HG03575 (cell line): ENCODE results near the gene AFF1.

Source experiments
- ATAC-seq: cut with Tn5 transposase; IDR thresholded peaks from one replicate; pipeline ENCODE4 v1.9.1; 2021; ENCODE audit not compliant: unreplicated experiment, insufficient number of reproducible peaks, low FRiP score; ENCODE audit errors: extremely low read depth

The AFF1 gene

DNA sequence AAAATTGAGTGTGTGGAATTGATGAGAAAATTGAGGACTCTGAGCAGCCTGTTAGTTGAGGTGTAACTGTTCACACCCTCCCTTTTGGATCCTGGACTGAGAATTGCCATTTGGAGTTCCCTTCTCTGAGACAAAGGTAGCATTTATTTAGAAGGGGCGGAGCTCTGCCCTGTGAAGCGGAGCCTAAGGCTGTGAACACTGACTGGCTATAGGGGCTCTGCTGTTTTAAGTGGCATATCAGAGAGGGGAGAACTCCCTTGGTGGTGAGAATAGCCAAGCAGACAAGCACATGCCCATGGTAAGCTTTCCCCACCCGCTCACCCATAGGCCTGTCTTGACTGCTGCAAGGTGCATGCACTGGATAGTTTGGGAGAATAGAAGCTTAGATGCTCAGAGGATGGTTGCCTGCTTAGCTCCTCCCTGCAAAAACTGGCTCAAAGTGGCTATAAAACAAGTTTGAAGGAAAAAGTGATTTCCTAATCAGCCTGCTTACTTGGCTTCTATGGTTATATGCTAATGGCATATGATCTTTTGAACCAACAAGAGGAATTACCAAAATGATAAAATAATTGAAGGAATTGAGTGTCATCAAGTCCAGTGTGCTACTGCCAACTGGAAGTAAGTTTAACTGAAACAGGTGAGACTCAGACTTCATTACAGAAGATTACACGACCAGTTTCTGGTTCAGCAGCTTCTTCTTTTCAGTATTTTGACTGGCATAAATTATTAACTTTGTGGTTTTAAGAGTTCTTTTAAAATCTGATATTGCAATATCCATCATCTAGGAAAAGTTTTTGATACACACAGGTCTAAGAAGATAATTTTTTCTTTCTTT lies 108.4 kb downstream of the AFF1 start:
- no peak for ATAC-seq

DNA sequence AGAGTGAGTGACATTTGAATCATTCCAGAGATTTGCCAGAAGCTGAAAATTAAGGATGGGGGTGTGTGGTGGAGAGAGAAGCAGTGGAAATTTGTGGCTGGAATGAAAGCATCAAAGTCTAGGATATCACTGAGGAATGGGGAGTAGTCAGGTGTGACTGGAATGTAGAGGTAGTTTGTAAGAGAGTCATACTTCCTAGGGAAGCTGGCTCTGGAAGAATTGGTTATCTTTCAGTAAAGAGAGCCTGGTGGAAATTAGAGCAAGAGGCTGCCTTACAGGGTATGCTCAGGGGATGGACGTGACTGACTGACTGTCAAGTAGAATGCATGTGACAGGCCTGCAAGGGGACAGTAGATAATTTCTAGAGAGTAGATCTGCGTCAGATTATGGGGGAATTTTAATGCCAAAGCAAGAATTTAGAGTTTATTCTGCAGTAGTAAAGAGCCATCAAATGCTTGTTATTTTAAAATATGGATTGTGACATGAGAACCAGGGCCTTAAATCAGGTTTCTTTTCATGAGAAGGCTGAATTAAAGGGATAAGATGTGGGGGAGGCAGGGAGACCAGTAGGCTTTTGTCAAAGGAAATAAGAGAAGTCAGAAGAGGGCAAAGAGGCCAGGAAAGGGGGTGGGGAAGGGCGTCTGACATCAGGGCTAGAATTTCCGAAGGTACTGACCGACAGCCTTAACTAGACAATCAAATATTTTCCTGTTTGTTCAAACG lies 109.9 kb downstream of the AFF1 start:
- ATAC-seq = no peak

DNA sequence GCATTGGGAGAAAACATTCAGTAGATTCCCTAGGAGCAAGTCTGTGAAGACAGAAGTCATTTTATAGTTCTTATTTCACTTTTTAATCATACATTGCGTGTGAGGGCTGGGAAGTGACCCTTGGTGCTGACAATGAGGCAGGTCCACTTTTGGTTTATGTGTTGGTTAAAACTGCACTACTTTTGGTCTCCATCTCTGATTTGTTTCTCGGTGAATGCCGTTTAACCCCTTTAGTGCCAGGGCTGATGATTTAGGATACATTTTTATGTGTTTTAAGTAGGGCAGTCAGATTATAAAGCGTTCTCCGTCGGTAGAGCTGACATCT lies 110.4 kb downstream of the AFF1 start:
- no peak for ATAC-seq

DNA sequence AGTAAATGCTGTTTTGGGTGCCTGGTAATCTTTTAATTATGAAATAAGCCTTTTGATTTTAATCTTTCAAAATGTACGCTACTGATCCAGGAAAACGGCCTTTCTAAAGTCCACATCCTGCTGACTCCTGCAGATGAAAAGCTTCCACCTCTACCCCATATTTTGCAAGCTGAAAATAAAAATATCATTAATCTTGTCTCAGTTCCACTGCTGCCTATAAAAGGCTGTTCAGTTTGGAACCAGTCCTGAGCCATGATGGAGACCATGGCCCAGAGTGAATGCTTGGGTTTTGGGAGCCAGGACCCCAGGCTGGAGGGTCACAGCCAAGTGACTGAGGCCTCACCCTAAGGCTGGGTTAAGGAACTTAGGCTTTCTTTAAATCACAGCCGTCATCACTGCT lies 110.8 kb downstream of the AFF1 start:
- ATAC-seq = no peak

DNA sequence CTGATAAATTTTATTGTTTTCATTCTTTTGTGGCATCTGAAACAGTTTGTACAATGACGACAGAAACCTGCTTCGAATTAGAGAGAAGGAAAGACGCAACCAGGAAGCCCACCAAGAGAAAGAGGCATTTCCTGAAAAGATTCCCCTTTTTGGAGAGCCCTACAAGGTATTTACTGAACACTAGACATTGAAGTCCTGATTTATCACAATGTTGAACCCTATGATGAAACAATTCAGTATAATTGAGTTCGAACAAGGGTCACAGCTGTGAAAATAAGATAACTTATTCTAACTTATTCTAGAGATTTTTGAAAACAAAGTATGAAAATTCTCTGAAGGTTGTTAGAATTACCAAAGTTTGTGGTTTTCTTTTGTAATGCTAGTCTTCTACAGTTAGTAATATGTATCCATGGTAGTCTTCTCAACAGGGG lies 111.3 kb downstream of the AFF1 start:
- ATAC-seq = no peak

DNA sequence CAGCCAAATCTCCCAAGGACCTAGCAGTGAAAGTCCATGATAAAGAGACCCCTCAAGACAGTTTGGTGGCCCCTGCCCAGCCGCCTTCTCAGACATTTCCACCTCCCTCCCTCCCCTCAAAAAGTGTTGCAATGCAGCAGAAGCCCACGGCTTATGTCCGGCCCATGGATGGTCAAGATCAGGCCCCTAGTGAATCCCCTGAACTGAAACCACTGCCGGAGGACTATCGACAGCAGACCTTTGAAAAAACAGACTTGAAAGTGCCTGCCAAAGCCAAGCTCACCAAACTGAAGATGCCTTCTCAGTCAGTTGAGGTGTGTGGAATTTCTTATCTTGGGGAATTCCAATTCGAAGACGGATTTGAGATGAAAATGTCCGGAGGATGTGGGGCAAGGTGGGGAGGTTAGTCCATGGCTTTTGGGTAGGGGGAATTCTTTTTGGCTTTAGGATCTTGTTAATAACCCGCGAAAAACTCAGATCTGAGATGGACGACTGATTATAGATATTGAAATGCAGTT lies 112.5 kb downstream of the AFF1 start:
- ATAC-seq = no peak

DNA sequence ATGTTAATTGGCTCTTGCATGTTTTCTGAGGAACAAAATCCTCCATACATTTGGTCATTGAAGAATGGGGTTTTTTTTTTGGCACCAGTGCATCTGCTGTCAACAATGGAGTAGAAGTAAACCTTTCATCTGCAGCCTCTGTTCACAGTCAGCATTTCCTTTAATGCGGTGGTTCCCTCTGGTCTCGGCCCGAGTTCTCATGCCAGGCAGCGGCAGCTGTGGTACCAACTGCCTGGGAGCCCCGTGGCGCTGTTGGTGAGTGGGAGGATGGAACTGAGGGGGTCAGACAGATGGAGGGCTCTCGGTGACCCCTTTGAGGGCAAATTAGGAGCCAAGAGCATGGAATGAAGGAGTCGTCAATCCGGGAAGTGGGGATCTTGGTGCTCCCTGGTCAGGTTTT lies 114.7 kb downstream of the AFF1 start:
- no peak for ATAC-seq

DNA sequence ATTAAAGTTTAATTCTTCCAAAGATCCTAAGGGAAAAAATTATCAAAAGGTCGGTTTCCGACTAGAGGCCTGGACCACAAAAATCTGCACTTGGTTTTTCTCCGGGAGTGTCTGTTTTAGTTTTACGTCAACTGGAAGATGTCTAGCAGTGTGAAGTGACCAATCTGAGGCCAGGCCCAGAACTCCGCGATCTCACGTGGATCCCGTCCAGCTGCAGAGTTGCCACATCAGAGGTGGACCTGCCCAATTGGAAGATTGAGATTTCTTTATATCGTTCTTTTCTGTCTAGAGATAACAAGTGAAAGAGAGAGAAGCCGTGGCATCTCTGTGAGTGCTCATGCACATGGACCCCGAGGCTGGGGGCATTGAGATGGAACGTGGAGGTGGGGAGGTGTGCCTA lies 115.8 kb downstream of the AFF1 start:
- no peak for ATAC-seq

DNA sequence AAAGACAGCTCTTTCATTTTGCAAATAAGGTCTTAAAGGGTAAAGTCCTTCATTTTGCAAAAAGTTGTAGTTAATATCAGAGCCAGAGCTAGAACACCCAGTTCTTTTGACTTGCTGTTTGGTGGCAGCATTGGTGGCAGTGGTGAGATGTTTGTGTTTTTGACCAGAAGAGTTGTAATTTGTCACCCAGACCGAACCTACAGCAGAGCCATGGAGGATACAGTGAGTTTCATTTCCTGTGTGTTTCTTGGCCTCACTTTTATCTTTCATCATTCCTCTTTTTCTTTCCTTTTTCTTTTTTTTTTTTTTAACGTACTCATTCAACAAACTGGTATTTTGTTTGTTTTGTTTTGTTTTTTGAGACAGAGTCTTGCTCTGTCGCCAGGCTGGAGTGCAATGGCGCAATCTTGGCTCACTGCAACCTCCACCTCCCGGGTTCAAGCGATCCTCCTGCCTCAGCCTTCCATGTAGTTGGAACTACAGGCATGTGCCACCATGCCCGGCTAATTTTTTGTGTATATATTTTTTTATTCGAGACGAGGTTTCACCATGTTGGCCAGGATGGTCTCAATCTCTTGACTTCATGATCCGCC lies 116.4 kb downstream of the AFF1 start:
- no peak for ATAC-seq

DNA sequence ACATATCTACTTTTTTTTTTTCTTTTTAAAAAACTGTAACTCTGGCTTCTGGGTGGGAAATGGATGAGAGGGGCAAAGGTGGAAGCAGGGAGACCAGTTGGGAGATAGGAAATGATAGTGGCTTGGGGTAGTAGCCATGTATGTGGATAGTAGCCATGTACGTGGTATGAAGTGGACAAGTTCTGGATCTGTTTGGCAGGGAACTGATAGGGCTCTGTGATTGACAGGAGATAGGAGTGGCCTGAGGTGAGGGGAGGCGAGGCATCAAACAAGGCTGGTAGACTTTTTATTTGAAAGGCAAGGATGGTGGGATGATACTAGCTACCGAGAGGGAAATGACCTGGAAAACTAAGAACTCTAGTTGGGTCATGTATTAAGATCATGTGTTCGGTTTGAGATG lies 117.8 kb downstream of the AFF1 start:
- no peak for ATAC-seq

DNA sequence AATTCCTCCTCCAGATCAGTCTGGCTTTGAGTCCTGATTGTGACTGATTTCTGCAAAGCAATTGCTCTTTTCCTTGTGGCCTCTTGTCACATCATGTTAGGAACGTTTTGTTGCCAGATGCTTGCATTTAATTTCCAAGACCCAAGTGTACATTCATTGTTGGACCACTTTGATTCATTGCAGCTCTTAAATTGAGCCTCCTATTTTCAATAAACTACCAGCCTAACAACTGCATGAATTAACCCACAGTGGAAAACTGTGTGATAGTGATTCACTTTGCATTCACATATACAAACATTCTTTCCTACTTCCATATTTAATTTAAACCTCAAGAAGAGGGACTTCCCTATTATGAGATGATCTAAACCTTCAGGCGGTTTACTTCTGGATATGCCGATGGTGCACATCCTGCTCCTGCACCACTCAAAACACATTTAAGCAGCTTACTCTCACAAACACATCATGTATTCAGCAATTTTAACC lies 118.4 kb downstream of the AFF1 start:
- no peak for ATAC-seq

DNA sequence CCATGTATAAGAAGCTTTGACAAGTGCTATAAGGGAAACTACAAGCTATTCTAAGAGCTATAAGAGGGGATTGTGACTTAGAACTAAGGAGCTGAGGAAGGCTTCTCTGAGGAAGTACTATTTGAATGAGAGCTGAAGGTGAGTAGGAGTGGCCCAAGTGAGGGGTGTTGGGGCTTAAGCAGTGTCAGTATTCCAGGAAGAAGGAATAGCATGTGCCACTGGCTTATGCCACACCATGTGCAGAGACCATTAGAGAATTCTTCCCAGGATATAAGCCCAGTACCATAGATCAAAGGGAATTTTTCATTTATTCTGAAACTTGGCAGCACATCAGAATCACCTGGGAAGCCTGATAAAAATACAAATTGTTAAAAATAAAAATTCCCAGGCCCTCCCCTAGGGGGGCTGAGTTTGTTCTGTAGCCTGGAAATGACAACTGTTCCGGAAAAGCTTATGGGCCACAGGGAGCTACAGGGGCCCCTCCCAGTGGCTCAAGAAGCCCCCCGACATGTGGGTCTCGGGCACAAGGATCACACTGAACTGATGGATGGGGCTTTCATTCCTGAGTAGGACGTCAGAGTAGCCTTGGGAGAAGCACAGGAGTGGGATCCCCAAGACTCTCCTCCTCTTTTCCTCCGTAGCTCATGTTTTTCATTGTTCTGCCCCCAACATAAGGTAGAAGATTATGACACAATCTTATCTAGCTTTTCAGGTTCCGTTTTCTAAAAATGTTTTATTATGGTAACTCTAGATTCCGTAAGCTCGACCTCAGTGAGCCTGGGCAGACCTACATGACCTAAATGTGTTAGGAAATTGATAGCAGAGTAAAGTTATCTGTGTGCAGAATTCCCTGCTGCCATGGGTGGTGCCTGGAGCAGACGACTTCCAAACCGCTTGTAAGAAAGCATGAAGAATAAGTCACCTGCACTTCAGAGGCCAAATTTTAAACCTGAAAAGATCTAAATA lies 119.3 kb downstream of the AFF1 start:
- no peak for ATAC-seq

DNA sequence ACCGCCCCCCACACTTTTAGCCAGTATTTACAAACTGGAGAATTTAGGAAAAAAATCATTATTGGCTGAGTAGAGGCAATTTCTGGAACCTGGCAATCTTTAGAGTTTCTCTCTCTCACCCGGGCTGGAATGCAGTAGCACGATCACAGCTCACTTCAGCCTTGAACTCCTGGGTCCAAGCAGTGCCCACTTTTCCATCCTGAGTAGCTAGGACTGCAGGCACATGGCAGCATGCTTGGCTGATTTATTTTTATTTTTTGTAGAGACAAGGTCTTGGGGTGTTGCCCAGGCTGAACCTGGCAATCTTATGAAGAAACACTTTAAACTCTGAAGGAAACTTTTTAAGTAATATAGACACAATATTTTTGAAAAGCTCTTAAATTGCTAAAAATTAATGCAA lies 120.1 kb downstream of the AFF1 start:
- ATAC-seq = no peak

DNA sequence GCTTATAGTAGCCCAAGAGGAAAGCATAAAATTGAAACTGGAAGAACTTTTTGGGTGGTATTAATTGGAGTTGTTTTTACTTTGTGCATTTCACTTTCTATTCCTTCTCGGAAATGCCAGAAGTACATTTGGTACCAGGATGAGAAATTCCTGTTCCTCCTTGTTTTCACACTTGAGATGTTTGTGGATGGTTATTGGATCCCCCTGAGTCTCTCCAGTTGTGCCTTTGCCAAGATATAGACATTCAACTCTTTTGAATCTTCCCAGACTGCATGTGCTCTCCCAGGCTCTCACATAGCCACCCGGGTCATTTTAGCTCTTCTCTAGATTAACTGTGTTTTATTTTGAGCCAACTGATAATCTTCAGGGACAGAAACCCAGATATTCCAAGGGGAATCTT lies 120.5 kb downstream of the AFF1 start:
- no peak for ATAC-seq

DNA sequence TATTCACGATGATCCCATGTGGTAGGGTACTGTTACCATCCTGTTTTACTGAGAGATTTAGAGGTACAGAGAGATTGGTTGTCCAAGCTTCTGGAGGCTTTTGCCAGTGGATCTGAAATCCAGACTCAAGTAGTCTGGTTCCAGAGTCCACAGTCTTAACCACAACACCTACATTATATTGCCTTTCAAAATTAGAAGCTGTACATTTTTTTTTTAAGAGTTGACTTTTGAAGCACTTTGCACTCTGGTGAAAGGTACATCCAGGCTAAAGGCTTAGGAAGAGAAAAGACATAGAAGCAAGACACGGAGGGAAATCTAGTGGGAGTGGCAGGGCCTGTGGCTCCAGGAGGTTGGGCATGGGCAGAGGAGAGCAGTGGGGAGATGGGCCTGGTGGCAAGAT lies 122.1 kb downstream of the AFF1 start:
- no peak for ATAC-seq

DNA sequence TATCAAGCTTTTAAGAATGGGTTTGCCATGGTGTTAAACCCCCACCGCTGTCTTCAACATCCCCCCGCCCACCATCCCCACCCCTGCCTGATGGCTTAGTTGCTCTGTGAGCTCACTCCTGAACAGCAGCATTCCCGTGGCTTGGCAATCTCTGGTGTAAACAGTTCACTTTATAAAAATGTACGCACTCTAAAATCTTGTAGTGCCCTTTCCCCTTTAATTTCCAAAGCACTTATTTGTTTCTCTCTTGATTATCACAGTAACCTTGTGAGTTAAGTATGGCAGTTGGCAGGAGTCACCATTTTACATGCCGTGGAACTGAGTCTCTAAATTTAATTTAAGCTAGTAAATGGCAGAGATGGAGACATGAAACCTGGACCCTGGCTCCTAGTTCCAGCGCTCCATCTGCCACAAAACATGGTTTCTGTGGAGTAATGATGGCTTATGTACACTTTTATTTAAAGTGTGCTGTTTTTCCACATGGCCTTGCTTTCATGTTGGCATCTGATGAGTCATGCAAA lies 123.1 kb downstream of the AFF1 start:
- no peak for ATAC-seq

DNA sequence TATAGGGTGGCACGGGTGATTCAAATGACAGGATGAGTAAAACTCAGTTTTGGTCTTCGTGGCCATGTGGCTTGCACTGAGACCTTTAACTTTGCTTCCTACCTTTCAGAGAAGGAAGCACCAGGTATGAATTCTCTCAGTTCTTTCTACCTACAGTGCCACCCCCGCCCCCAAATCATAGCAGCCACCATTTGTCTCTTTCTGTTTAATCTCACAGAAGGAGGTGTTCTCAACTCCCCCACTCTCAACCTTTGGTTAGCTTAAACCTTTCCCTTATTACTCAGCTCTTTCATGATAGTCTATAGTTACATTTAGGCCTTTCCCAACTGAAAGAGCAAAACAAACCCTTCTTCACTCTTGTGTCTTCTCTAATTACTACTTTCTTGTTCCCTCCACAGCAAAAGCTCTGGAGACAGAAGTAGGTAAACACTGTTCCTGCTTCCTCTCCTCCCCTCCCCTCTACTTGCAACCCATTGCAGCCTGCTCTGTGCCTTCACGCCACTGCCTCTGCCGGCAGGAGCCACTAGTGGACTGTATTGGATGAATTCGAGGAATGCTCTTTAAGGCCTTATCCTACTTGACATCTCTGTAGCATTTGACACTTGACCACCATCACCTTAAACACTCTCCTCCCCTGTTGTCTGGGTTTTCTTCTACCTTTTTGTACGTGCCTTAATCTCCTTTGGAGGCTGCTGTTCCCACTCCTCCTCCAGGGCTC lies 123.7 kb downstream of the AFF1 start:
- no peak for ATAC-seq

DNA sequence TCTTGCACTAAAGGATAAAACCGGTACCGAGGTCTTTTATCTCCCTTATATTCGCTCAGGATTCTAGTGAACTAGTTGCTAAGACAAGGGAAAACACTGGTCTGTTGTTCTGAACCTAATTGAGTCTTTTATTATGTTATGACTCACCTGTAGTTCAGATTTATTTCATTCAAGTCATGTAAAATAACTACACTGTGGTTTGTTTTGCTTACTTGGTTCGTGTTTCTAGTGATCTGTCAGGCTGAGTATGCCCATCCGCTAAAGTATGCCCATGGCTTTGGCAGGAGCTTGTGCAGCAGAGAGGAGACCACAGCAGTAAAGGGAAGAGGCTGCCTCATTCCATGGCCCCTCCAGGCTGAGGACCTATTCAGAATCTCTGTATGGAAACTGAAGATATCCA lies 126.1 kb downstream of the AFF1 start:
- no peak for ATAC-seq
